HFF-Myc (cell line): Measurements from ENCODE around the gene ARCN1.
"Not testable (repeated sequence)": the region's sequence is repeated elsewhere in the genome, so short reads cannot be mapped to it uniquely, and the experiment has no call there.

Experiments
- DNase-seq: peaks from one replicate; pipeline ENCODE4 v3.0.0-alpha.2; 2011; ENCODE audit warnings: low read depth; ENCODE audit errors: extremely low read depth
- H3K4me3 ChIP-seq: replicated peaks from 2 replicates; pipeline ENCODE4 v1.5.1; 2011; ENCODE audit warnings: low read depth, mild to moderate bottlenecking, control low read depth, low read length
- TF ChIP-seq, protein P1 (sequence below): IDR thresholded peaks from 2 replicates; pipeline ENCODE4 v1.5.1; 2012; ENCODE audit warnings: mild to moderate bottlenecking, low read depth, low read length, control low read depth; ENCODE audit errors: missing control alignments

The ARCN1 gene

DNA sequence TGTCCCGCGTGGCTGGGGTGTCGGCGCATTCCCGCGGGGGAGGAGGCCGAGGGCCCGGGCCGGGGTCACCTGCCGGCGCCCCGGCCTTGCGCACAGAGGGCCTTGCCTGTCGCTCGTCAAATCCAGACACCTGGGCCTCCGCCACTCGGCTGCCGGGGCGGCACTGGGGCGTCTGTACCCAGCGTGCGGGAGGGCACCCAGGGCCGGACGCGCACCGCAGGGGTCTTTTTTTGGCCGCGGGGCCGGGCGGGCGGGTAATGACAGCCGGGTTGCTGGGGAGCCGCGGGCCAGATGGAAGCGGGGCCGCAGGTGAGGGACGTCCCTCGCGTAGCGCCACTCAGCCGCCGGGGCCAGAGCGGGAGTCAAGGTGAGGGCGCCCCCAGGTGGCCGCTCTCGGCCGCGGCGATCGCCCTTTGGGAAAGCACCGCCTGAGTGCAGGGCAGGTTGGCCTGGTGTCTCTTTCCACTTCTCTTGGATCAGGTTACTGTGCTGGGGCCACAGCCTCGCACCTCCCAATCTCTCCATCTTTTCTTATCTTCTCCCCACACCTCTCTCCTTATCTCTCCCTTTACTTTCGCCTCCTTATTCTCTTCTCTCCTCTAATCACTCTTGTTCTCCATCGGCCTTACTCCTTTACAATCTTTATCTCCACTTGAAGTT is 38.7 kb downstream of the ARCN1 start:
- peak overlapping the region; percentile 84 for H3K4me3 ChIP-seq
- TF ChIP-seq, protein P1, sequence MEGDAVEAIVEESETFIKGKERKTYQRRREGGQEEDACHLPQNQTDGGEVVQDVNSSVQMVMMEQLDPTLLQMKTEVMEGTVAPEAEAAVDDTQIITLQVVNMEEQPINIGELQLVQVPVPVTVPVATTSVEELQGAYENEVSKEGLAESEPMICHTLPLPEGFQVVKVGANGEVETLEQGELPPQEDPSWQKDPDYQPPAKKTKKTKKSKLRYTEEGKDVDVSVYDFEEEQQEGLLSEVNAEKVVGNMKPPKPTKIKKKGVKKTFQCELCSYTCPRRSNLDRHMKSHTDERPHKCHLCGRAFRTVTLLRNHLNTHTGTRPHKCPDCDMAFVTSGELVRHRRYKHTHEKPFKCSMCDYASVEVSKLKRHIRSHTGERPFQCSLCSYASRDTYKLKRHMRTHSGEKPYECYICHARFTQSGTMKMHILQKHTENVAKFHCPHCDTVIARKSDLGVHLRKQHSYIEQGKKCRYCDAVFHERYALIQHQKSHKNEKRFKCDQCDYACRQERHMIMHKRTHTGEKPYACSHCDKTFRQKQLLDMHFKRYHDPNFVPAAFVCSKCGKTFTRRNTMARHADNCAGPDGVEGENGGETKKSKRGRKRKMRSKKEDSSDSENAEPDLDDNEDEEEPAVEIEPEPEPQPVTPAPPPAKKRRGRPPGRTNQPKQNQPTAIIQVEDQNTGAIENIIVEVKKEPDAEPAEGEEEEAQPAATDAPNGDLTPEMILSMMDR = peak; percentile 75
- DNase-seq = no peak

- DNase-seq, H3K4me3 ChIP-seq: not testable (repeated sequence)
Measured at GRCh38 chr11:118611433-118611795, 39.2 kb downstream of the ARCN1 start.

GRCh38 chr11:118612378-118612777 is 40.2 kb downstream of the ARCN1 start:
- DNase-seq = no peak
- TF ChIP-seq, protein P1 = no peak
- H3K4me3 ChIP-seq = no peak overlapping the region

DNA sequence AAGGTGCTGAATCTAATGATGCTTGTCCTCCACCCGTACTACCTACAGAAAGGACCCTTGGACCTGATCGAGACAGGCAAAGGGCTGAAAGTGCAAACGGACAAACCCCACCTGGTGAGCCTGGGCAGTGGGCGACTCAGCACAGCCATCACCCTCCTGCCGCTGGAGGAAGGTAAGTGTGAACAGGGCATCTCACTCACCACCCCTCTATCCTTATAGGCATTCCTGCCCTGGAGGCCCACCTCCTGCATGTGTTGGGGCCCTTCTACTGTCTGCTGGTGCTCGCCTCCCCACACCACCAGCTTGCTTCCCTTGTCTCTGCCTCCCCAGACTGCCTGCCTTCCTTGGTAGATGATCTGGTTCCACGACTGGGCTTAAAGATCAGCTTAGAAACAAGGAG is 42.3 kb downstream of the ARCN1 start:
- TF ChIP-seq, protein P1 = no peak
- no peak for DNase-seq
- H3K4me3 ChIP-seq = no peak overlapping the region

DNA sequence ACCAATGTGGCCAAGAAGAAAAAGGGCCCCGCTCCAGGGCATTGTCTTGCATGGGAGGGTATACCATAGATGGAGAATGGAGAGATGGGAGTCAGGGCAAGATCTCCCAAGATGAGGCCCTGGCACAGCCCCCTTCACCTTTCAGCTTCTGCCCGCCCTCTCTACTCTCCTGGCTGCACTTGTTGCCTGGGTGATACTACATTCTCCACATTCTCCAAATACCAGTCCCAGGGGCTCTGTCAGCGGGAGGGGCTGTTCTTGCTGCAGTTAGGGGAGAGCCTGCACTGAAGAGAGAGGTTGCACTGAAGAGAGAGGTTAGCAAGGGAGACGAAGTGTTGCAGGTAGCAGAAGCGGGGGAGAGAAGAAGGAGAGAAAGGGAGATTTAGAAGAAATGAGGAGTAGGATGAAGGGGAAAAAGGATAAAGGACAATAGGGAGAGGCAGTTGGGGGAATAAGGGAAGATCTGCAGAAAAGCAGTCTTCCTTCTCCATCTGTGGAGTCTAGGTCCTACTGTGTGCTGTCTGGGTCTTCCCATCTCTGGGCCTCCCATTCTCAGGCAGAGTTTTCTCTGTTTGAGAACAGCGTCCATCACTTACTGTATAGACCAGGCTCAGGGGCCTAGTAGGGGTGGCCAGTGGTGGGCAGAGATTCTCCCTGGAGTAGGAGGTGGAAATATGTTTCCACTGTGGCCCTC is 43.2 kb downstream of the ARCN1 start:
- TF ChIP-seq, protein P1 = no peak
- DNase-seq = no peak
- no peak overlapping the region for H3K4me3 ChIP-seq

- TF ChIP-seq, protein P1 = no peak
- no peak overlapping the region for H3K4me3 ChIP-seq
- DNase-seq = no peak
Measured at GRCh38 chr11:118615976-118616371, 43.8 kb downstream of the ARCN1 start.

DNA sequence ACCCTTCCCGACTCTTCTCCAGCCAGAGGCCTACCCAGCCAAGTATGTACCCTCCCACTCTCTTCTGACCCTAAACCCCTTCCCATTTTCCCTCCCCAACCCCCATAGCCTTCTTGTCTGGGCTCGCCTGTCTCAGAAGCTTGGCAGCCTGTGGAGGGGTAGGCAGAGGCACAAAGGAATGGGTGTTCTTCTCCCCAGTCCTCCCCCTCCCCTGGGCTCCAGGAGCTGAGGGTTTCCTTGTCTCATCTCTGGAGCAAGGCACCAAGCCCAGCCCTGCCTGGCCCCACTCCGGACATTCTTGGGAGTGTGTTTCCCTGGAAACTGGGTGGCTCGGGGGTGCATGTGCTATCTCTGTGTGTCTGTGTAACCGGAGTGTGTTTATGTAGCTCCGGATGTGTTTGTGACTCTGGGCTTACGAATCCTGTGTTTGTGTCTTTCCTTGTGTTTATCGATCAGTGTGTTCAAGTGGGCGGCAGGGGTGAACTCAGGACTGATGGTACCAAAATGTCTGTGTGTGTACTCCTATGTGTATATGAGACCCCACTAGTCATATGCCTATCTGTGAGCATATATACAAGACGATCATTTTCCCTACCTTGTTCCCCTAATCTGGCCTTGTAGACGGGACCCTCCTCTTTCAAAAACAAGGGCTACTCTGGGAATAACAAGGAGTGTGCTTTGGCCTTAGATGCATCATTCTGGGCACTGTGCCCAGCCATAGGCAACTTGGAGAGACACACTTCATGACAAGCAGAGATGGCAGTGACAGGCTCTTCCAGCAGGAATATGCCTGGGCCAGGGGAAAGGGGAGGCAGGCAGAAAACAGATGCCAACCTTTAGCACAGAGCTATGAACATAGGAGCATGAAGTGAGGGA is 46.1 kb downstream of the ARCN1 start:
- no peak for DNase-seq
- H3K4me3 ChIP-seq = peak overlapping the region; percentile 12; the same call in 1 of the 2 replicates
- TF ChIP-seq, protein P1 = no peak
